ENCODE measurements around the gene MRPL3. TPM values are rescaled to one million over a fixed set of nuclear protein-coding genes. Genes with fewer than 3 reads are reported as not detected.

MRPL3 gene
- total RNA-seq, 2 experiments from 2014 or later: 168 TPM

- Mint-ChIP-seq H3K36me3 (ENCODE audit: low read depth) (no peaks in the 10 kb centered on the region), H3K27me3 (peaks cover 16% of the 10 kb centered on the region), H3K4me1 (ENCODE audit: low read depth) (no peaks in the 10 kb centered on the region), H3K27ac (no peak overlapping the region), H3K4me3 (no peak overlapping the region), H3K9me3 (no peaks in the 10 kb centered on the region)
- intact Hi-C loops (cut with micrococcal nuclease): no loop called here
- POLR2A ChIA-PET: no interaction called here
- DNase-seq (no peak), ATAC-seq (no peak)
- TF ChIP-seq, protein P1, sequence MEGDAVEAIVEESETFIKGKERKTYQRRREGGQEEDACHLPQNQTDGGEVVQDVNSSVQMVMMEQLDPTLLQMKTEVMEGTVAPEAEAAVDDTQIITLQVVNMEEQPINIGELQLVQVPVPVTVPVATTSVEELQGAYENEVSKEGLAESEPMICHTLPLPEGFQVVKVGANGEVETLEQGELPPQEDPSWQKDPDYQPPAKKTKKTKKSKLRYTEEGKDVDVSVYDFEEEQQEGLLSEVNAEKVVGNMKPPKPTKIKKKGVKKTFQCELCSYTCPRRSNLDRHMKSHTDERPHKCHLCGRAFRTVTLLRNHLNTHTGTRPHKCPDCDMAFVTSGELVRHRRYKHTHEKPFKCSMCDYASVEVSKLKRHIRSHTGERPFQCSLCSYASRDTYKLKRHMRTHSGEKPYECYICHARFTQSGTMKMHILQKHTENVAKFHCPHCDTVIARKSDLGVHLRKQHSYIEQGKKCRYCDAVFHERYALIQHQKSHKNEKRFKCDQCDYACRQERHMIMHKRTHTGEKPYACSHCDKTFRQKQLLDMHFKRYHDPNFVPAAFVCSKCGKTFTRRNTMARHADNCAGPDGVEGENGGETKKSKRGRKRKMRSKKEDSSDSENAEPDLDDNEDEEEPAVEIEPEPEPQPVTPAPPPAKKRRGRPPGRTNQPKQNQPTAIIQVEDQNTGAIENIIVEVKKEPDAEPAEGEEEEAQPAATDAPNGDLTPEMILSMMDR (IDR thresholded peaks at IDR 0.05): no peak
- CTCF ChIA-PET: interaction anchor here (1.1 kb wide), 1 partner anchor 14 kb away, joined by 5 read pairs; no protein-coding TSS in a partner anchor
Measured at GRCh38 chr3:131547585-131547984, 44.8 kb upstream of the MRPL3 start.

DNA sequence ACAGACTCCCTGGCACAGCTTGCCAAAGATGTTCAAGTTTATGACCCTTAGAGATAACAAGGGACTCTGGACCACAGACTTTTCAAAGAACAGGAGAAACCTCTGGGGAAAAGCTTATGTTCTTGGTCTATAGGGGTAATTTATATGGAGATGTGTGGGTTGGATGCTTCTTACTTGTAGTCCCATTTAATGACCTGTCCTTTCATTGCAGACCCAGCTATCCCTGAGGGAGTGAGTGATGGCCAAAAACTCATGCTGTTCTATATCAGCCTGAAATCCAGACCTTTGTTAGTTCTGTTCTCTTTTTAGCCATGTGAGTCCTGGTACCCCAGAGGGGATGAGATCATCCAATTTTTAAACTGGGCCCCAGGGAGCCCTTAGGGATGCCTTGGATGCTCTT, 43.7 kb upstream of the MRPL3 start:
- Mint-ChIP-seq H3K27me3 (peaks cover 16% of the 10 kb centered on the region), H3K9me3 (no peaks in the 10 kb centered on the region), H3K27ac (no peak overlapping the region), H3K4me3 (no peak overlapping the region), H3K4me1 (ENCODE audit: low read depth) (no peaks in the 10 kb centered on the region), H3K36me3 (ENCODE audit: low read depth) (no peaks in the 10 kb centered on the region)
- ATAC-seq (no peak), DNase-seq (no peak)
- intact Hi-C loops (cut with micrococcal nuclease): no loop called here
- ChIA-PET CTCF (interaction anchor here (1.1 kb wide), 1 partner anchor 15 kb away, joined by 5 read pairs; no protein-coding TSS in a partner anchor), POLR2A (no interaction called here)
- TF ChIP-seq, protein P1 (IDR thresholded peaks at IDR 0.05): no peak

- Mint-ChIP-seq H3K9me3 (no peaks in the 10 kb centered on the region), H3K4me1 (ENCODE audit: low read depth) (no peaks in the 10 kb centered on the region), H3K4me3 (no peak overlapping the region), H3K27me3 (peaks cover 20% of the 10 kb centered on the region), H3K27ac (no peak overlapping the region), H3K36me3 (ENCODE audit: low read depth) (no peaks in the 10 kb centered on the region)
- ChIA-PET POLR2A (no interaction called here), CTCF (interaction anchor here (0.8 kb wide), 1 partner anchor 9 kb away, joined by 3 read pairs; no protein-coding TSS in a partner anchor)
- TF ChIP-seq, protein P1 (IDR thresholded peaks at IDR 0.05): no peak
- DNase-seq (no peak), ATAC-seq (no peak)
- intact Hi-C loops (cut with micrococcal nuclease): no loop called here
Measured at GRCh38 chr3:131544557-131544956, 41.8 kb upstream of the MRPL3 start.

GRCh38 chr3:131543714-131544113, 40.9 kb upstream of the MRPL3 start:
- ChIA-PET POLR2A (no interaction called here), CTCF (no interaction called here)
- H3K36me3 Mint-ChIP-seq (ENCODE audit: low read depth): no peaks in the 10 kb centered on the region
- DNase-seq: no peak
- H3K27ac Mint-ChIP-seq: no peak overlapping the region
- H3K4me3 Mint-ChIP-seq: no peak overlapping the region
- H3K27me3 Mint-ChIP-seq: peaks cover 18% of the 10 kb centered on the region
- H3K9me3 Mint-ChIP-seq: no peaks in the 10 kb centered on the region
- intact Hi-C loops (cut with micrococcal nuclease): no loop called here
- no peaks in the 10 kb centered on the region for H3K4me1 Mint-ChIP-seq (ENCODE audit: low read depth)
- TF ChIP-seq, protein P1 (IDR thresholded peaks at IDR 0.05): no peak
- ATAC-seq: no peak

- Mint-ChIP-seq H3K27me3 (peaks cover 11% of the 10 kb centered on the region), H3K9me3 (no peaks in the 10 kb centered on the region), H3K4me3 (no peak overlapping the region), H3K36me3 (ENCODE audit: low read depth) (no peaks in the 10 kb centered on the region), H3K27ac (no peak overlapping the region), H3K4me1 (ENCODE audit: low read depth) (no peaks in the 10 kb centered on the region)
- intact Hi-C loops (cut with micrococcal nuclease): no loop called here
- ChIA-PET POLR2A (no interaction called here), CTCF (no interaction called here)
- ATAC-seq (no peak), DNase-seq (no peak)
- TF ChIP-seq, protein P1 (IDR thresholded peaks at IDR 0.05): no peak
Measured at GRCh38 chr3:131541288-131541687, 38.5 kb upstream of the MRPL3 start.
